Pancreas (tissue), 10 donors: ENCODE results near the gene JSRP1. TPM values are rescaled to one million over a fixed set of nuclear protein-coding genes. Genes with fewer than 3 reads are reported as not detected.

Source experiments
- ATAC-seq, 4 donors: fragments of 200-7000 bp; cut with Tn5 transposase; one replicate each; pipeline versions ENCODE4 v1.8.0 to v1.9.1; 2020; ENCODE audit warnings: mild to moderate bottlenecking in 4 of 4, moderate library complexity in 4 of 4
- DNase-seq, 6 donors: peaks; one replicate each; pipeline ENCODE4 v3.0.0-alpha.2; 2020
- FAIRE-seq: peaks from 2 replicates; lab custom pipeline; 2012; peaks lifted over from hg19 to GRCh38; lab: Jason Lieb, UNC
- H3K27ac ChIP-seq, 4 donors: fragments of 200-600 bp; sonication (generic); 1 replicate in 3 of 4; 2 replicates in 1 of 4; pipeline versions ENCODE4 v1.5.0 to v1.8.0; 2020
- H3K27me3 ChIP-seq, 4 donors: fragments of 200-600 bp; one replicate each; pipeline ENCODE4 v1.8.0; 2021
- H3K36me3 ChIP-seq, 3 donors: fragments of 200-600 bp; sonication (generic) in 1 of 3; one replicate each; pipeline versions ENCODE4 v1.5.0 to v1.8.0; 2020 to 2021
- H3K4me1 ChIP-seq, 3 donors: fragments of 200-600 bp; one replicate each; pipeline ENCODE4 v1.8.0; 2021
- H3K4me3 ChIP-seq, 4 donors: fragments of 200-600 bp; sonication (generic) in 2 of 4; one replicate each; pipeline versions ENCODE4 v1.5.0 to v1.8.0; 2020 to 2021
- H3K9me3 ChIP-seq, 4 donors: fragments of 200-600 bp; one replicate each; pipeline ENCODE4 v1.8.0; 2021
- WGBS, 2 donors: extraction: QIAGEN DNeasy Blood & Tissue Kit; methylation state at CpG; one replicate each; pipeline ENCODE4 v1.1.7; 2013; 5-methylcytosine and 5-hydroxymethylcytosine counted together
- intact Hi-C, 3 donors: fragments of 100-400 bp; cut with DNase I; formaldehyde crosslinking; loops; one replicate each; pipeline versions ENCODE4 v1.11.1 to v1.14.2; 2022
- polyA plus RNA-seq, 2 donors: library from polyadenylated mRNA; stranded (reverse); fragments of 200-250 nt; gene quantifications; one replicate each; pipeline ENCODE4 v1.2.3, GENCODE V29; 2013
- total RNA-seq, 6 donors: library from RNA; stranded (reverse); fragmentation: NEBNext Ultra II Directional in 4 of 6; extraction: Animal tissue kit (Norgen Biotek cat#: 25700) in 4 of 6; gene quantifications; one replicate each; pipeline versions ENCODE4 v1.2.1 to v1.2.4, GENCODE V29; 2021 to 2023
- TF ChIP-seq, protein P1 (sequence below), 4 donors: fragments of 200-600 bp; sonication (generic) in 3 of 4; IDR thresholded peaks; one replicate each; pipeline versions ENCODE4 v1.5.0 to v1.8.0; 2021; ENCODE audit warnings: antibody characterized with exemption in 4 of 4
- donor health status: healthy with polysubstance abuse.
- donor health status: DM: no; HTN: no; CAD: no; lungs with moderate emphysema.
- donor health status: DM: no; HTN: no; CAD: no.
- donor health status: control.
- donor health status: control.
- donor health status: Bipolar disorder and iron deficiency.
- donor health status: DM: yes; HTN: yes; CAD: no.
- donor health status: DM: no; HTN: no; CAD: no.
- donor health status: DM: no; HTN: no; CAD: no.
- donor health status: DM: yes; HTN: yes; CAD: no.

JSRP1 gene
- total and polyA plus RNA-seq, 8 donors = 0.29 to 4.0 (median 1.0) TPM; not detected in 2

DNA sequence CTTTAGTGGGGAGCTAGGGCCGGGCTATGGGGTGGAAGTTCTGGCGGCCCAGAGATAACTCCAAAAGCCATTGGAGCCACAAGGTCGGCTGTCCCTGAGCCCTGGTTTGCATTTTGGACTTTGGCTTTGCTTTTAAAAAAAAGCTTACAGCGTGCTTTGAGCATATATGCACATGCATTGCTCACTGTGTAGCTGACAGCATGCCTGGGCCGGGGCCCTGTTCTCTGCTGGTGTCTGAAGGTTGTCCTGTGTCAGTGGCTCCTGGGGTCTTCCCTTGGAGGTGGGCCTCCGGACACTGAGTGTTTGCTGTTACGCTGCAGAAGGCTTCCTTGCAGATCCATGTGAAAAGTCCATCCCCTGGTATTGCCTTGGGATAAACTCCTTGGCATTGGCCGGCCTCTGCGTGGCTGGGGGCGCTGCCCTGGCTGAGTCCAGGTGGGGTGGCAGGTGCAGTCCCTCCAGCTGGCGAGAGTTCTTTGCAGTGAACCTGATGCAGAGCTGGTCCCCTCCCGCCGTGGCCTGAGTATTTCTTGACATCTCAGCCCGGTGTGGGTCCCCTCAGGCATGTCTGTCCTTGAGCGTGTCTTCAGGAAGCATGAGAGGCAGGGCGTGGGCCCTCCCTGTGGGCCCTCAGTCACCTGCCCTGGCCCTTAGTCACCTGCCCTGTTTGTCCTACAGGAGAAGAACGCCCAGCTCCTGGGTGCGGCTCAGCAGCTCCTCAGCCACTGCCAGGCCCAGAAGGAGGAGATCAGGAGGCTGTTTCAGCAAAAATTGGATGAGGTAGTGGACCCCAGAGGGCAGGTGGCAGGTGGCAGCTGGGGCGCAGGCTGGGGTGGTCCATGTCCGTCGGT lies 43.1 kb downstream of the JSRP1 start:
- intact Hi-C loops = no loop called here
- H3K4me1 ChIP-seq = no peaks in the 10 kb centered on the region
- DNase-seq (no peak), FAIRE-seq (no peak), ATAC-seq (peak in 1 of 4 donors; percentile 37)
- TF ChIP-seq, protein P1, sequence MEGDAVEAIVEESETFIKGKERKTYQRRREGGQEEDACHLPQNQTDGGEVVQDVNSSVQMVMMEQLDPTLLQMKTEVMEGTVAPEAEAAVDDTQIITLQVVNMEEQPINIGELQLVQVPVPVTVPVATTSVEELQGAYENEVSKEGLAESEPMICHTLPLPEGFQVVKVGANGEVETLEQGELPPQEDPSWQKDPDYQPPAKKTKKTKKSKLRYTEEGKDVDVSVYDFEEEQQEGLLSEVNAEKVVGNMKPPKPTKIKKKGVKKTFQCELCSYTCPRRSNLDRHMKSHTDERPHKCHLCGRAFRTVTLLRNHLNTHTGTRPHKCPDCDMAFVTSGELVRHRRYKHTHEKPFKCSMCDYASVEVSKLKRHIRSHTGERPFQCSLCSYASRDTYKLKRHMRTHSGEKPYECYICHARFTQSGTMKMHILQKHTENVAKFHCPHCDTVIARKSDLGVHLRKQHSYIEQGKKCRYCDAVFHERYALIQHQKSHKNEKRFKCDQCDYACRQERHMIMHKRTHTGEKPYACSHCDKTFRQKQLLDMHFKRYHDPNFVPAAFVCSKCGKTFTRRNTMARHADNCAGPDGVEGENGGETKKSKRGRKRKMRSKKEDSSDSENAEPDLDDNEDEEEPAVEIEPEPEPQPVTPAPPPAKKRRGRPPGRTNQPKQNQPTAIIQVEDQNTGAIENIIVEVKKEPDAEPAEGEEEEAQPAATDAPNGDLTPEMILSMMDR (IDR thresholded peaks at IDR 0.05) = no peak
- H3K27ac ChIP-seq = no peak overlapping the region
- no peaks in the 10 kb centered on the region for H3K27me3 ChIP-seq
- peaks cover 11 to 80% (median 33%) of the 10 kb centered on the region in 3 donors for H3K36me3 ChIP-seq
- H3K9me3 ChIP-seq = no peaks in the 10 kb centered on the region
- H3K4me3 ChIP-seq = no peak overlapping the region
- WGBS, 2 donors = 89 to 90% methylated on average over 21 of the region's 21 CpGs

- Histone ChIP-seq H3K9me3 (no peaks in the 10 kb centered on the region), H3K27ac (no peak overlapping the region), H3K27me3 (no peaks in the 10 kb centered on the region), H3K4me3 (no peak overlapping the region), H3K36me3 (peaks cover 8 to 76% (median 25%) of the 10 kb centered on the region in 3 donors), H3K4me1 (no peaks in the 10 kb centered on the region)
- TF ChIP-seq, protein P1 (IDR thresholded peaks at IDR 0.05) = no peak
- DNase-seq = no peak
- ATAC-seq = no peak
- no peak for FAIRE-seq
- intact Hi-C loops = no loop called here
- WGBS, 2 donors = 92 to 97% methylated on average over 31 to 33 of the region's 33 CpGs
Measured at GRCh38 chr19:2210987-2211740, 45.1 kb downstream of the JSRP1 start.

DNA sequence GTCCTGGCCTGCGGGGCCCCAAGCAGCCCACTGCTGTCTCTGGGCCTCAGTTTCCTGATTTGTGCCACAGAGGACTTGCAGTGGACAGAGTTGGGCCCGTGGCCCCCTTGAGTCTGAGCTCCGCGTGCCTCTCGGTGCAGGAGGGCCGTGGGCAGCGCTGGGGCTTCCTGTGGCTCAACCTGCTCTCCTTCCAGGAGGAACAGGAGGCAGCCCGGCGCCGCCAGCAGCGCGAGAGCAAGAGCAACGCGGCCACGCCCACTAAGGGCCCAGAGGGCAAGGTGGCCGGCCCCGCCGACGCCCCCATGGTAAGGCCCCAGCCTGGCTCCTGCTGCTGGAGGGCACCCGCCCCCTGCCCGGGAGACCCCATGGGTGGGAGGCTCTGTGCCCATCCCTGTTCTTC lies 46.0 kb downstream of the JSRP1 start:
- no peak overlapping the region for H3K27ac ChIP-seq
- FAIRE-seq (no peak), ATAC-seq (no peak), DNase-seq (no peak)
- no peaks in the 10 kb centered on the region for H3K9me3 ChIP-seq
- H3K4me1 ChIP-seq = no peaks in the 10 kb centered on the region
- H3K4me3 ChIP-seq = no peak overlapping the region
- intact Hi-C loops = no loop called here
- TF ChIP-seq, protein P1 (IDR thresholded peaks at IDR 0.05) = no peak
- H3K36me3 ChIP-seq = peaks cover 8 to 66% (median 25%) of the 10 kb centered on the region in 3 donors
- no peaks in the 10 kb centered on the region for H3K27me3 ChIP-seq
- WGBS, 2 donors = 94 to 95% methylated on average over 21 of the region's 21 CpGs

GRCh38 chr19:2209408-2209807 lies 46.8 kb downstream of the JSRP1 start:
- FAIRE-seq = no peak
- peaks cover 8 to 59% (median 23%) of the 10 kb centered on the region in 3 donors for H3K36me3 ChIP-seq
- no peaks in the 10 kb centered on the region for H3K9me3 ChIP-seq
- intact Hi-C loops = no loop called here
- DNase-seq = no peak
- ATAC-seq = no peak
- no peak overlapping the region for H3K27ac ChIP-seq
- no peaks in the 10 kb centered on the region for H3K4me1 ChIP-seq
- H3K4me3 ChIP-seq = no peak overlapping the region
- TF ChIP-seq, protein P1 (IDR thresholded peaks at IDR 0.05) = no peak
- WGBS, 2 donors = 93 to 95% methylated on average over 17 of the region's 17 CpGs
- no peaks in the 10 kb centered on the region for H3K27me3 ChIP-seq
